Endodermal cell (in vitro differentiated cells): ENCODE results near the gene DLG2. TPM values are rescaled to one million over a fixed set of nuclear protein-coding genes. Genes with fewer than 3 reads are reported as not detected.

Source experiments
- DNase-seq: peaks from one replicate; pipeline ENCODE4 v3.0.0-alpha.2; 2017
- H3K27ac ChIP-seq: 2 replicates; pipeline ENCODE4 v1.5.1; 2013; ENCODE audit warnings: mild to moderate bottlenecking, low read depth, low read length, moderate library complexity
- H3K27me3 ChIP-seq: 2 replicates; pipeline ENCODE4 v1.6.1; 2013; ENCODE audit warnings: mild to moderate bottlenecking, low read length, moderate library complexity; ENCODE audit not compliant: insufficient read depth, control insufficient read depth, poor library complexity, severe bottlenecking
- H3K36me3 ChIP-seq: 2 replicates; pipeline ENCODE4 v1.7.0; 2013; ENCODE audit warnings: mild to moderate bottlenecking, low read length, moderate library complexity; ENCODE audit not compliant: control insufficient read depth, insufficient read depth
- H3K4me1 ChIP-seq: one replicate; pipeline ENCODE4 v1.7.0; 2013; ENCODE audit warnings: low read length; ENCODE audit not compliant: control insufficient read depth, insufficient read depth
- H3K4me3 ChIP-seq: 2 replicates; pipeline ENCODE4 v1.5.1; 2013; ENCODE audit warnings: mild to moderate bottlenecking, low read length, moderate library complexity
- H3K9ac ChIP-seq: 2 replicates; pipeline ENCODE4 v1.6.1; 2013; ENCODE audit warnings: mild to moderate bottlenecking, low read length, moderate library complexity; ENCODE audit not compliant: poor library complexity, severe bottlenecking; ENCODE audit errors: extremely low read depth
- H3K9me3 ChIP-seq: 2 replicates; pipeline ENCODE4 v1.6.1; 2013; ENCODE audit warnings: mild to moderate bottlenecking, low read length, moderate library complexity; ENCODE audit not compliant: control insufficient read depth
- H3K27ac Mint-ChIP-seq: 2 replicates; pipeline ENCODE4 v1.8.0; 2020; ENCODE audit warnings: mixed read lengths
- H3K27me3 Mint-ChIP-seq: 2 replicates; pipeline ENCODE4 v1.8.0; 2021; ENCODE audit warnings: mild to moderate bottlenecking, mixed read lengths; ENCODE audit not compliant: insufficient read depth
- H3K36me3 Mint-ChIP-seq: 2 replicates; pipeline ENCODE4 v1.8.0; 2020; ENCODE audit warnings: low read depth, mixed read lengths
- H3K4me1 Mint-ChIP-seq: 2 replicates; pipeline ENCODE4 v1.8.0; 2020; ENCODE audit warnings: mixed read lengths
- H3K4me3 Mint-ChIP-seq: 2 replicates; pipeline ENCODE4 v1.8.0; 2020; ENCODE audit warnings: mild to moderate bottlenecking, moderate library complexity, mixed read lengths
- H3K9me3 Mint-ChIP-seq: 2 replicates; pipeline ENCODE4 v1.8.0; 2020; ENCODE audit warnings: mild to moderate bottlenecking, mixed read lengths
- WGBS, 2 experiments: methylation state at CpG; one replicate each; pipeline versions ENCODE4 v1.1.5 to v1.1.7; 2013; ENCODE audit warnings: missing lambda C conversion rate in 2 of 2, mixed read lengths in 1 of 2; ENCODE audit not compliant: insufficient coverage in 1 of 2, insufficient read length in 1 of 2; 5-methylcytosine and 5-hydroxymethylcytosine counted together
- total RNA-seq, 2 donors: library from RNA; stranded (reverse); fragmentation: NEBNext Ultra II Directional in 1 of 2; extraction: Animal tissue kit (Norgen Biotek cat#: 25700) in 1 of 2; gene quantifications; 2 replicates in 1 of 2; 3 replicates in 1 of 2; pipeline ENCODE4 v1.2.1, GENCODE V29; 2021
- TF ChIP-seq, protein P1 (sequence below): fragments of 200-600 bp; sonication (generic); conservative IDR thresholded peaks from 2 replicates; pipeline ENCODE4 v1.5.0; 2021; ENCODE audit warnings: antibody characterized with exemption, mild to moderate bottlenecking

Gene DLG2
- total RNA-seq, 2 donors from 2014 or later = 9.6 to 10.6 TPM

DNA sequence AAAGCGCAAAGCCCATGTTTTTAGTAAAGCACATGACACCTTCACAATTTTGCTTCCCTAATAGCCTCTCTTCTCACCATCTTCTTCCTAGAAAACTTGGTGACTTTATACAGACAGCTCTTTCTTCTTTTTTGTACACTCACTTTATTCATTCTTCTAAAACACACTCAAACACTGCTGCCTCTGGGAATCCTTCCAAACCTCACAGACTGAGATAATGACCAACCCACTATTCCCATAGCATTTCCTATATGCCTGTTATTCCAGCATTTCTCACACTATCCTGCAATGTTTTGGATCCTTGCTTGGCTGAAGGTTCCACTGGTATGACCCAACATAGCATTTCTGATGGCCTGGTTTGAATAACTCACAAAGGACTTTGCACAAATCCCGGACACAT is 1898.9 kb downstream of the DLG2 start:
- Histone ChIP-seq H3K9ac (no peak overlapping the region), H3K27me3 (no peaks in the 10 kb centered on the region), H3K36me3 (no peaks in the 10 kb centered on the region), H3K4me1 (peaks cover 5% of the 10 kb centered on the region), H3K9me3 (no peaks in the 10 kb centered on the region), H3K4me3 (no peak overlapping the region), H3K27ac (no peak overlapping the region)
- WGBS, 2 experiments = 97 to 100% methylated on average over 2 of the region's 2 CpGs
- Mint-ChIP-seq H3K4me3 (no peak overlapping the region), H3K27ac (no peak overlapping the region), H3K4me1 (peaks cover 23% of the 10 kb centered on the region), H3K36me3 (no peaks in the 10 kb centered on the region), H3K9me3 (no peaks in the 10 kb centered on the region), H3K27me3 (no peaks in the 10 kb centered on the region)
- TF ChIP-seq, protein P1, sequence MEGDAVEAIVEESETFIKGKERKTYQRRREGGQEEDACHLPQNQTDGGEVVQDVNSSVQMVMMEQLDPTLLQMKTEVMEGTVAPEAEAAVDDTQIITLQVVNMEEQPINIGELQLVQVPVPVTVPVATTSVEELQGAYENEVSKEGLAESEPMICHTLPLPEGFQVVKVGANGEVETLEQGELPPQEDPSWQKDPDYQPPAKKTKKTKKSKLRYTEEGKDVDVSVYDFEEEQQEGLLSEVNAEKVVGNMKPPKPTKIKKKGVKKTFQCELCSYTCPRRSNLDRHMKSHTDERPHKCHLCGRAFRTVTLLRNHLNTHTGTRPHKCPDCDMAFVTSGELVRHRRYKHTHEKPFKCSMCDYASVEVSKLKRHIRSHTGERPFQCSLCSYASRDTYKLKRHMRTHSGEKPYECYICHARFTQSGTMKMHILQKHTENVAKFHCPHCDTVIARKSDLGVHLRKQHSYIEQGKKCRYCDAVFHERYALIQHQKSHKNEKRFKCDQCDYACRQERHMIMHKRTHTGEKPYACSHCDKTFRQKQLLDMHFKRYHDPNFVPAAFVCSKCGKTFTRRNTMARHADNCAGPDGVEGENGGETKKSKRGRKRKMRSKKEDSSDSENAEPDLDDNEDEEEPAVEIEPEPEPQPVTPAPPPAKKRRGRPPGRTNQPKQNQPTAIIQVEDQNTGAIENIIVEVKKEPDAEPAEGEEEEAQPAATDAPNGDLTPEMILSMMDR = no peak
- no peak for DNase-seq

DNA sequence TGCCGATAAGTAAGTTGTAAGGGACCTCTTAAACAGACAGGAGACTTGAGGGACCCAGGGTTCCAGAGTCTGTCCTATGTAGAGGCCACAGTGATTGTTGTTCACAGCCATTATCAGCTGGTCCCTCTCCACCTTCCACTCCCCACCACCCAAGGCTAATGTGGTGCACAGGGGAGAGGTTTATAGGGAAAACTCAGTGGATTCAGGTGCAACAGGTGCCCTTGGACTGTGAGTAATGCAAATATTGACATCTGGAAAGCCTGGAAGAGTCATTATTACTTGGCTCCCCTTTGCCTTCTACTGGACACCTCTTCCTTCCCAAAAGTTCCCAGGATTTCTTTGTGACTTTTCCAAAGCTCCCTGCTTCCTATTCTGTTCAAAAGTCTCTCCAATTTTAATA is 1899.9 kb downstream of the DLG2 start:
- Histone ChIP-seq H3K9me3 (no peaks in the 10 kb centered on the region), H3K4me1 (peaks cover 5% of the 10 kb centered on the region), H3K27me3 (no peaks in the 10 kb centered on the region), H3K4me3 (no peak overlapping the region), H3K36me3 (no peaks in the 10 kb centered on the region), H3K9ac (no peak overlapping the region), H3K27ac (no peak overlapping the region)
- WGBS, 2 experiments = 100% methylated on average over 1 of the region's 1 CpG; no CpG with 5 or more reads in 1 of the 2 experiments
- H3K36me3 Mint-ChIP-seq = no peaks in the 10 kb centered on the region
- peaks cover 26% of the 10 kb centered on the region for H3K4me1 Mint-ChIP-seq
- H3K4me3 Mint-ChIP-seq = no peak overlapping the region
- TF ChIP-seq, protein P1 = no peak
- H3K9me3 Mint-ChIP-seq = no peaks in the 10 kb centered on the region
- no peak for DNase-seq
- H3K27me3 Mint-ChIP-seq = no peaks in the 10 kb centered on the region
- H3K27ac Mint-ChIP-seq = no peak overlapping the region

- TF ChIP-seq, protein P1 = no peak
- peaks cover 5% of the 10 kb centered on the region for H3K4me1 ChIP-seq
- no peak overlapping the region for H3K9ac ChIP-seq
- H3K27ac Mint-ChIP-seq = peak overlapping the region; percentile 94
- peak overlapping the region; percentile 86 for H3K4me3 ChIP-seq
- peaks cover 33% of the 10 kb centered on the region for H3K4me1 Mint-ChIP-seq
- H3K9me3 Mint-ChIP-seq = no peaks in the 10 kb centered on the region
- no peaks in the 10 kb centered on the region for H3K27me3 Mint-ChIP-seq
- H3K36me3 ChIP-seq = no peaks in the 10 kb centered on the region
- no peaks in the 10 kb centered on the region for H3K36me3 Mint-ChIP-seq
- H3K4me3 Mint-ChIP-seq = no peak overlapping the region
- no peak overlapping the region for H3K27ac ChIP-seq
- no peaks in the 10 kb centered on the region for H3K27me3 ChIP-seq
- 100% methylated on average over 1 of the region's 2 CpGs; no CpG with 5 or more reads in 1 of the 2 experiments for WGBS, 2 experiments
- H3K9me3 ChIP-seq = no peaks in the 10 kb centered on the region
- DNase-seq = no peak
These were observed 1900.8 kb downstream of the DLG2 start for GRCh38 chr11:83726316-83726715.
